GM19463 (cell line): ENCODE results near the gene RERE.

Experiments
- ATAC-seq: cut with Tn5 transposase; IDR thresholded peaks from one replicate; pipeline ENCODE4 v1.9.1; 2021; ENCODE audit warnings: mild to moderate bottlenecking, moderate library complexity; ENCODE audit not compliant: unreplicated experiment

The RERE gene

DNA sequence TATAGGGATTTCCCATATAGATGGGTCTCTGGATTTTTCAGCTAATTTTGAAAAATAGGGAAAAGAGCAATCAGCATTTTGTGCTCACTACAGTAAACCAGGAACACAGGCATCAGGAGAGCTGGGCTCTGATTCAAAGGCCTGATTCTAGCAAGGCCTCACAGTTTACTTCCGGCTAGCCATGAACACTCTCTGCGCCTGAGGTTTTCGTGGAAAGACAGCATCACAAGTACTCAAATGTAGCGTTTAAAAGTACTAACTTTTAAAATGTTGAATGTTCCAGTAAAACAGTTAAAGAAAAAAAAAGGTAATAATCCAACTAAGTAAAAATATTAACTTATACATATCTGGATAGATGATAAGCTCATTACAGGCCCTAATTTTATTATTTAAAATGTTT lies 379.0 kb downstream of the RERE start:
- no peak for ATAC-seq

DNA sequence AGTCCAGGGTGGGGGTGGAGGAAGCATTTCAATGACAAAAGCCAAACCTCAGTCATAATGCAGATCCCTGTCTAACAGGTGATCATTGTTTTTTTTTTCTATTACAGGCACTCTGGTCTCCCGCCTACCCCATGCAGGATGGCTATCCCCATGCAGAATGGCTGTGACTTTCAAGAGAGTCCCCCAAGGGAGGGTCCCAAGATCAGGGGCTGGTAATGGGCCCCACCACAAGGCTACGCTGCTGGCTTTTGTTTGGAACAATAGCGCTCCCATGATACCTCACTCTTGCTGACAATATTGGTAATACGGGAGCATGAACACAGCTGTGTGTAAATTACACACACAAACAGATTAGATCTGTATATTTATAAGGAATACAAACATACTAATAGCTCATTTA lies 380.1 kb downstream of the RERE start:
- no peak for ATAC-seq

DNA sequence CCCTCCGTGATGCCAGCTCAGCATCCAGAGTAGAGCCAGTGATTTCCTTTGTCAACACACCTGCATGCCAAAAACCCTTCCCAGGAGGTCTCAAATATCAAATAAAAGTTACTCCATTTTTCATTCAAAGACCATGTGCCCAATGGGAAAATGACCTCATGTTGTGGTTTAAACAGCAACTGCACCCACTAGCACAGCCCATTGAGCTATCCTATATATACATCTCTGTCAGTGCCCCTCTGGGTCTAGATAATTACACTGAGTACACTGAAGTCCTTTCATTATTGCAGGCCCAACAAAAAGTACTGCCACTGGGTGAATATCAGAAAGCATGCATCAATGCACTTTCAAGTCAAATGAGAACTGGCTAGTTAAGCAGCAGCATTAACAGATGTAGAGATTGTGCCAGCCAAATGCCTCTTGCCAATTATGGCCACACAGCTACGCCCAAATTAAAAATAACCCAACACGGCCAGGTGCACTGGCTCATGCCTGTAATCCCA lies 381.8 kb downstream of the RERE start:
- no peak for ATAC-seq

GRCh38 chr1:8434101-8434500 lies 383.3 kb downstream of the RERE start:
- no peak for ATAC-seq

GRCh38 chr1:8431784-8432183 lies 385.7 kb downstream of the RERE start:
- no peak for ATAC-seq

GRCh38 chr1:8431019-8431418 lies 386.4 kb downstream of the RERE start:
- ATAC-seq: no peak

DNA sequence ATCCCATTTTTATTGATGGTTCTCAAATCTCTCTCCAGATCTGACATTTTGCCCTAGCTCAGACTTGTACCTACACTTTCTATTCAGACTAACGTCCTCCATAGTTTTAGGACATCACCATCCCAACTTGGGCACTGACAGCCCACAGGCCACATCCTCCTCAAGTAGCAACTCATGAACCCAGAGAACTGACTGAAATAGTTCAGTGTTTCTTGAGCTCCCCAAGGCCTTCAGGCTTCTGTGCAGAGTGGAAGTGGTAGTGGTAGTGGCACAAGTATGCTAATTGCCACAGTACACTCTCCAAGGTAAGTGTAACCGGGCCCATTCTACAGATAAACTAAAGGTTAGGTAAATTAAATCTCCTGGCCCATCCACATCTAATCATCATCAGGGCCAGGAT lies 387.0 kb downstream of the RERE start:
- ATAC-seq: no peak

DNA sequence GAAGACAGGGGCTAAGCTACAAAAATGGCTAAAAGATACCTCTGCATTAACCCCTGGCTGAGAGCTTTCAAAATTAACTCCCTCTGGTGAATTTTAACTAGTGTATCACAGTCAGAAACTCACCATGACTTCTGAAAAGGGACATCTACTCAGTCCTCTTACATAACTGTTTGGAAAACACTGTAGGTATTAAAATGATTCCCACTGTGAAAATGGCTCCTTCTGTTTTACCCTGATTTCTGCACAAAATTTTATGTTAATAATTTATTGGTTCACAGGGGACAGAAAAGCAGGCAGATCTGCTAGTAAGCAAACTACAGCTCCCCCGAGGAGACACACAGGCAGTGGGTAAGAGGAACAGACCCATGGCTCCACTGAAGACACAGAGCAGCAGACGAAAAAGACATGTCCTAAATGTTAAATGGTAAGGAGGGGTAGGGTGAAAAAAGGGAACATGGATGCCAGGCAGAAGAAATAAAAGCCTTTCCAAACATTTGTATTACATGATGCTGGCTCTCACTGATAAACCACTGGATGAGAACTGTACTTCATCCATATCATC lies 387.8 kb downstream of the RERE start:
- no peak for ATAC-seq

GRCh38 chr1:8428441-8428840 lies 389.0 kb downstream of the RERE start:
- no peak for ATAC-seq

- no peak for ATAC-seq
These were observed 389.5 kb downstream of the RERE start for GRCh38 chr1:8427986-8428385.

DNA sequence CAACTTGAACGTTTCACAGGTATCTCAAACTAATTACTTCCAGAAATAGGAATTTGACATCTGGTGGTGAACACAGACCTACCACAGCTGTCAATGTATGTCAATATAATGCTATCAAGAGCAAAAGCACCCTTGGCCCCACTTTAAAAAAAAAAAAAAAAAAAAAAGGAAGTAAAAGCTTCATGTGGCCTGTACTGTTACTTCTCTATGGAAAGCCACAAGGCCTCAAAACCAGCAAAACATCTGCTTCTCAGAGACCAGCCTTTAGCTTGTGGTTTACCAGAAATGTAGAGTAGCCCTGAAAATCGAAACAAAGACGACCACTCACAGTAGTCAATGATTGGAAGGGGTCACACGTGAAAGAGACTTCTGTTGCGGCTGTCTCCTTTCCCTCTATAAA lies 389.9 kb downstream of the RERE start:
- peak; percentile 52 for ATAC-seq

- no peak for ATAC-seq
These were observed 390.4 kb downstream of the RERE start for GRCh38 chr1:8426996-8427395.

DNA sequence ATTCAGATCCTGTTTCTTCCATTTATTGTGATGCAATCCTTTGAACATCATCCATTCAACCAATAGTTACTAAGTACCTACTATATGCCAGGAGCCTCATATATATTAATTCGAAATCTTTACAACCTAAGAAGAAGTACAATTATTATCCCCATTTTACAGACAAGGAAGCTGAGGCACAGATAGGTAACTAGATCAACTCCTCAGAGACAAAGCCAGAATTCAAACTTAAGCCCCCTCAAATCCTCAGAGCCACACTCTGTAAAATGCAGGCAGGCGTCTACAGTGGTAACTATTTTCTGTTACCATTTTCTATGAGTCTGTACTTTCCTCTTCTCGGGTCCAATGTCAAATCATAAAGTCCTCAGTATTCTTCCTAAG lies 391.7 kb downstream of the RERE start:
- no peak for ATAC-seq

DNA sequence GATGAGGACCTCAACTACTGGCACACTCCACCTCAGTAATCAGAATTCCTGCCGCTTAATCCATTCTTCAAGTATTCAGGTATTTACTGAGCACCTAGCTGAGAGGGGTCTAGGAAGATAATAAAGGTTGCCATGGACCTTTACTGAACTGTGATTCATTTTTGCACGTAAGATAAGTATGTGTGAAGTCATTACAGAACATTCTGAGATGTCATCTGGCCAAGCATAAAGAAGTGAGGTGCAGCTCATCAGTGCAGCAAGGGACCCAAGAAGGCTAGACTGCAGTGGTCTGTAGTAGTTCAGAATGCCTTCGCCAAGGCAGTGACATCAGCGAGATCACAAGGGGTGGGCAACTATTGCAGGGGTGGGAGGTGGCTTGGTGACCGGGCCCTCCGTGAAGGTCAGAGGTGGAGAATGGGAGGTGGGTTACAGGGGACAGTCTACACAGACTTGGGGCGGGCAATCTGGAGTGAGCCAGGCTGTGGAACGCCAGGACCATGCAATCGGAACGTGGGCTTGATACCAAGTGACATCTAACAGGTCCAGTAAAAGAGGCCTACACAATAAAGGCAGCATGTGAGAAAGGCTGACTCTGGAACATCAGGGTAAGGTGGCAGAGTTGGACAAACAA lies 392.2 kb downstream of the RERE start:
- no peak for ATAC-seq

GRCh38 chr1:8424539-8425116 lies 392.8 kb downstream of the RERE start:
- ATAC-seq: no peak

- no peak for ATAC-seq
These were observed 393.5 kb downstream of the RERE start for GRCh38 chr1:8423692-8424538.

GRCh38 chr1:8423269-8423691 lies 394.2 kb downstream of the RERE start:
- ATAC-seq: no peak

GRCh38 chr1:8422510-8423268 lies 394.8 kb downstream of the RERE start:
- ATAC-seq: no peak

DNA sequence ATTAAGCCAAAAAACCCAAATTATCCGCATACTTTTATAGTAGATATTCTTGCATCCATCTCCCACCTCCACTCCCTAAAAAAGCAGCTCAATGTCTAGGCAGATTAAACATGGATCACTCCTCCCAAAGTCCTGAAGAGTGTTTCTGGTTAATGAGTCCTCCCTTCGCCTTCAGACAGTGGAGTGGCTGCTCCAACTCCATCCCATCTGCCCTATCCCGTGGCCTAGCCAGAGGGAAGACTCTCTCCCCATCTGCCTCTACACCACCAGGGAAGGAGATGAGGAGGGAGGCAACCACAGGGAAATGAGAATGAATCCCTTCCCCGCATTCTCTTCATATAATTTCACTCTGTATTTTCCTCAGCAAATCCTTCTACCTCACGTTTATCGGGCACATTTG lies 395.7 kb downstream of the RERE start:
- ATAC-seq: no peak

GRCh38 chr1:8420318-8420717 lies 397.1 kb downstream of the RERE start:
- ATAC-seq: no peak

- ATAC-seq: no peak
These were observed 397.6 kb downstream of the RERE start for GRCh38 chr1:8419861-8420260.
